ENCODE measurements around the gene SLCO3A1. TPM values are rescaled to one million over a fixed set of nuclear protein-coding genes. Genes with fewer than 3 reads are reported as not detected.

The SLCO3A1 gene
- total RNA-seq, 2 experiments from 2014 or later, result 8.5 to 40.0 TPM

GRCh38 chr15:92077353-92078085, 224.0 kb downstream of the SLCO3A1 start:
- Histone ChIP-seq H3K36me3 (ENCODE audit: insufficient read depth, low read length) (no peaks in the 10 kb centered on the region), H3K9me3 (ENCODE audit: low read length) (no peaks in the 10 kb centered on the region), H3K9me2 (ENCODE audit: insufficient read depth, low read length) (no peaks in the 10 kb centered on the region), H3K4me1 (ENCODE audit: insufficient read depth, low read length, poor library complexity, severe bottlenecking) (peaks cover 29% of the 10 kb centered on the region), H3K4me3 (ENCODE audit: low read depth, low read length, poor library complexity, severe bottlenecking) (no peak overlapping the region), H3K79me2 (ENCODE audit: insufficient read depth, low read depth, low read length) (no peaks in the 10 kb centered on the region), H4K20me1 (ENCODE audit: insufficient read depth, low read length) (0 out of 2 replicates have a peak, but pooled peaks cover 6% of the 10 kb centered on the region), H2AFZ (ENCODE audit: low read length) (no peak overlapping the region), H3K4me2 (ENCODE audit: low read length) (no peak overlapping the region), H3K27ac (ENCODE audit: low read depth, low read length, poor library complexity, severe bottlenecking) (no peak overlapping the region)
- TF ChIP-seq EZH2phosphoT487 (IDR thresholded peaks at IDR 0.05; ENCODE audit: borderline replicate concordance, low read depth, low read length) (no peak), CTCF (conservative IDR thresholded peaks at IDR 0.05; ENCODE audit: low read length) (peak; percentile 87)
- ChIA-PET CTCF (ENCODE audit: unreplicated experiment) (no interaction called here), POLR2A (interaction anchor here (0.6 kb wide), 1 partner anchor 1346 kb away, joined by 4 read pairs; no protein-coding TSS in a partner anchor)
- peak; percentile 83 for DNase-seq (ENCODE audit: low spot score)
- intact Hi-C loops (cut with micrococcal nuclease; ENCODE audit: unreplicated experiment), result loop anchor here (1.0 to 2.0 kb wide), 2 partner anchors 224 to 371 kb away; partner anchors contain the start of gene SLCO3A1
- BruUV-seq (replicated peaks), result no TSS peak

GRCh38 chr15:92078270-92078669, 224.8 kb downstream of the SLCO3A1 start:
- 0 out of 2 replicates have a peak, but pooled peaks cover 8% of the 10 kb centered on the region for H4K20me1 ChIP-seq (ENCODE audit: insufficient read depth, low read length)
- H3K9me2 ChIP-seq (ENCODE audit: insufficient read depth, low read length), result no peaks in the 10 kb centered on the region
- intact Hi-C loops (cut with micrococcal nuclease; ENCODE audit: unreplicated experiment), result no loop called here
- no peak overlapping the region for H3K27ac ChIP-seq (ENCODE audit: low read depth, low read length, poor library complexity, severe bottlenecking)
- H3K79me2 ChIP-seq (ENCODE audit: insufficient read depth, low read depth, low read length), result no peaks in the 10 kb centered on the region
- no peaks in the 10 kb centered on the region for H3K36me3 ChIP-seq (ENCODE audit: insufficient read depth, low read length)
- H3K4me2 ChIP-seq (ENCODE audit: low read length), result no peak overlapping the region
- H3K9me3 ChIP-seq (ENCODE audit: low read length), result no peaks in the 10 kb centered on the region
- no peak for TF ChIP-seq CTCF (conservative IDR thresholded peaks at IDR 0.05; ENCODE audit: low read length)
- no peak for TF ChIP-seq EZH2phosphoT487 (IDR thresholded peaks at IDR 0.05; ENCODE audit: borderline replicate concordance, low read depth, low read length)
- no peak overlapping the region for H3K4me3 ChIP-seq (ENCODE audit: low read depth, low read length, poor library complexity, severe bottlenecking)
- no peak for DNase-seq (ENCODE audit: low spot score)
- POLR2A ChIA-PET, result interaction anchor here (0.6 kb wide), 1 partner anchor 92 kb away, joined by 5 read pairs; no protein-coding TSS in a partner anchor
- no TSS peak for BruUV-seq (replicated peaks)
- H3K4me1 ChIP-seq (ENCODE audit: insufficient read depth, low read length, poor library complexity, severe bottlenecking), result peaks cover 29% of the 10 kb centered on the region
- CTCF ChIA-PET (ENCODE audit: unreplicated experiment), result no interaction called here
- H2AFZ ChIP-seq (ENCODE audit: low read length), result no peak overlapping the region

- POLR2A ChIA-PET, result interaction anchor here (0.6 kb wide), 1 partner anchor 92 kb away, joined by 5 read pairs; no protein-coding TSS in a partner anchor
These were observed 225.5 kb downstream of the SLCO3A1 start for GRCh38 chr15:92079047-92079446.

More at GRCh38 chr15:92079047-92079446, 225.5 kb downstream of the SLCO3A1 start:
- no peak overlapping the region for H3K27ac ChIP-seq (ENCODE audit: low read depth, low read length, poor library complexity, severe bottlenecking)
- H3K4me3 ChIP-seq (ENCODE audit: low read depth, low read length, poor library complexity, severe bottlenecking), result no peak overlapping the region
- DNase-seq (ENCODE audit: low spot score), result peak; percentile 51
- intact Hi-C loops (cut with micrococcal nuclease; ENCODE audit: unreplicated experiment), result no loop called here
- peaks cover 29% of the 10 kb centered on the region for H3K4me1 ChIP-seq (ENCODE audit: insufficient read depth, low read length, poor library complexity, severe bottlenecking)
- CTCF ChIA-PET (ENCODE audit: unreplicated experiment), result no interaction called here
- no peak overlapping the region for H3K4me2 ChIP-seq (ENCODE audit: low read length)
- no peaks in the 10 kb centered on the region for H3K79me2 ChIP-seq (ENCODE audit: insufficient read depth, low read depth, low read length)
- H3K9me2 ChIP-seq (ENCODE audit: insufficient read depth, low read length), result no peaks in the 10 kb centered on the region
- H3K36me3 ChIP-seq (ENCODE audit: insufficient read depth, low read length), result no peaks in the 10 kb centered on the region
- TF ChIP-seq CTCF (conservative IDR thresholded peaks at IDR 0.05; ENCODE audit: low read length) (peak; percentile 74), EZH2phosphoT487 (IDR thresholded peaks at IDR 0.05; ENCODE audit: borderline replicate concordance, low read depth, low read length) (no peak)
- H4K20me1 ChIP-seq (ENCODE audit: insufficient read depth, low read length), result 0 out of 2 replicates have a peak, but pooled peaks cover 8% of the 10 kb centered on the region
- H3K9me3 ChIP-seq (ENCODE audit: low read length), result no peaks in the 10 kb centered on the region
- no TSS peak for BruUV-seq (replicated peaks)
- H2AFZ ChIP-seq (ENCODE audit: low read length), result no peak overlapping the region
